ENCODE data around the gene GNG8.
A peak's percentile ranks its signal among the peaks of the same experiment; 100 is the strongest.

GNG8 gene

GRCh38 chr19:46618670-46619231, 17.3 kb downstream of the GNG8 start:
- ATAC-seq (no peak), DNase-seq (peak; percentile 40)

GRCh38 chr19:46617601-46618000, 18.4 kb downstream of the GNG8 start:
- DNase-seq (peak; percentile 39), ATAC-seq (no peak)

GRCh38 chr19:46616631-46617322, 19.2 kb downstream of the GNG8 start:
- peak; percentile 89 for DNase-seq
- peak; percentile 43 for ATAC-seq

- ATAC-seq (no peak), DNase-seq (peak; percentile 8)
These were observed 20.0 kb downstream of the GNG8 start for GRCh38 chr19:46615966-46616365.

- ATAC-seq, result peak; percentile 29
- peak; percentile 94 for DNase-seq
These were observed 21.8 kb downstream of the GNG8 start for GRCh38 chr19:46614114-46614722.

GRCh38 chr19:46613525-46613924, 22.5 kb downstream of the GNG8 start:
- no peak for DNase-seq
- ATAC-seq, result no peak

GRCh38 chr19:46611776-46612175, 24.2 kb downstream of the GNG8 start:
- ATAC-seq, result no peak
- no peak for DNase-seq

- DNase-seq (peak; percentile 48), ATAC-seq (peak; percentile 44)
These were observed 24.9 kb downstream of the GNG8 start for GRCh38 chr19:46610851-46611770.

GRCh38 chr19:46610413-46610775, 25.6 kb downstream of the GNG8 start:
- DNase-seq, result peak; percentile 2
- ATAC-seq, result no peak

- no peak for ATAC-seq
- peak; percentile 2 for DNase-seq
These were observed 26.2 kb downstream of the GNG8 start for GRCh38 chr19:46609511-46610412.

- DNase-seq (no peak), ATAC-seq (no peak)
These were observed 27.2 kb downstream of the GNG8 start for GRCh38 chr19:46608581-46609345.

- DNase-seq (no peak), ATAC-seq (no peak)
These were observed 27.8 kb downstream of the GNG8 start for GRCh38 chr19:46608178-46608577.

GRCh38 chr19:46607448-46607841, 28.6 kb downstream of the GNG8 start:
- no peak for ATAC-seq
- DNase-seq, result no peak

GRCh38 chr19:46606681-46607447, 29.1 kb downstream of the GNG8 start:
- no peak for ATAC-seq

GRCh38 chr19:46606019-46606418, 30.0 kb downstream of the GNG8 start:
- DNase-seq (no peak), ATAC-seq (no peak)

More at GRCh38 chr19:46606681-46607447, 29.1 kb downstream of the GNG8 start:
- DNase-seq, result no peak

- no peak for ATAC-seq
These were observed 30.6 kb downstream of the GNG8 start for GRCh38 chr19:46605356-46605821.

GRCh38 chr19:46604781-46605355, 31.1 kb downstream of the GNG8 start:
- DNase-seq (no peak), ATAC-seq (no peak)

More at GRCh38 chr19:46605356-46605821, 30.6 kb downstream of the GNG8 start:
- DNase-seq, result no peak

- ATAC-seq, result no peak
- DNase-seq, result peak; percentile 9
These were observed 32.2 kb downstream of the GNG8 start for GRCh38 chr19:46603752-46604231.

GRCh38 chr19:46603195-46603637, 32.8 kb downstream of the GNG8 start:
- ATAC-seq (no peak), DNase-seq (no peak)

All from stimulated activated naive CD8-positive, alpha-beta T cell treated with anti-CD3 and anti-CD28 coated beads, Interleukin-15, Interleukin-2, amounts not matched to agents 100 U/mL and 50 U/mL, for 24 hours (primary cell).